Glomerular visceral epithelial cell (primary cell): ENCODE measurements around the gene NOS1AP.

Source experiments
- DNase-seq: peaks from one replicate; pipeline ENCODE4 v3.0.0-alpha.2; 2016; ENCODE audit errors: extremely low spot score

NOS1AP gene

DNA sequence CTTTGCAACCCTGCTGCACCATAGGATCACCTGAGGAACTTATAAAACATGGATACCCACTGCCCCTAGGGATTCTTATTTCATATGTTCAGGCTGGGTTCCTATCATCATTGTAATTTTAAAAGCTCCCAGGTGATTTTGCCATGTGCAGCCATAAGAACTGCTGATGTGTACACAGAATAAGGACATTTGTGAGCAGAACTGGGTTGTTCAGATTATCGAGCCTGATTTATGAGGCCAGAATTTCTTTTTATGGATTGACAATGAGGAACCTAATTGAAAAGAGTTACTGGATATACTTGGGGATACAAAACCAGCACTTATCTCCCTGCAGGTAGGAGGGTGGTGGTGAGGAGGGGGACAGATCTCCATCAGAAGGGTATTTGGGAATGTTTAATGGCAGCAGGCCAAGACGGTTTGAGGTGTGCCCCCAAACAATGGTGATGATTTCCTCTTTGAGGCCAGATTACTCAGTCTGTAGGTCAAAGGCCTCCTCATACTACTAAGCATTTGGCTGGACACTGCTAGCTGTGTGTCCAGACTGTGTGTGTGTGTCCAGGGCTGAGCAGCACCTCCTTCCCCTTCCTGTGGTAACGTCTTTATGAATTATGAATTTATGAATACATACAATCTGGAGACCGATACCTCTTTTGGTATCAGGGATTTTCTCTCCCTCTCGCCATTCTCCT, 18.9 kb downstream of the NOS1AP start:
- no peak for DNase-seq

DNA sequence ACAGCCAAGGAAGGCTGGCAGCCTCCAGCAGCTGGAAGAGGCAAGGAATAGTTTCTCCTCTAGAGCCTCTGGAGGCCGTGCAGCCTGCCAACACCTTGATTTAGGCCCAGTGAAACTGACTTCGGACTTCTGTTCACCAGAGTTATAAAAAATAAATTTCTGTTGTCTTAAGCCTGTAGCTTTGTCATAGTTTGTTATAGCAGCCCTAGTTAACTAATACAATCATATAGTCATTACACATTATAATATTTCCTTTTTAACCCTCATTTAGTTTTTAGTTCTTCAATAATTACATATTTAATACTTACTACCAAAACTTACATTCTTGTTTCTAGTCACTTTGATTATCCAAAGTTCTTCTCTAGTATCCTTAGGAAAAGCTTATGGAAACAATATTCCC, 20.3 kb downstream of the NOS1AP start:
- DNase-seq, result no peak

DNA sequence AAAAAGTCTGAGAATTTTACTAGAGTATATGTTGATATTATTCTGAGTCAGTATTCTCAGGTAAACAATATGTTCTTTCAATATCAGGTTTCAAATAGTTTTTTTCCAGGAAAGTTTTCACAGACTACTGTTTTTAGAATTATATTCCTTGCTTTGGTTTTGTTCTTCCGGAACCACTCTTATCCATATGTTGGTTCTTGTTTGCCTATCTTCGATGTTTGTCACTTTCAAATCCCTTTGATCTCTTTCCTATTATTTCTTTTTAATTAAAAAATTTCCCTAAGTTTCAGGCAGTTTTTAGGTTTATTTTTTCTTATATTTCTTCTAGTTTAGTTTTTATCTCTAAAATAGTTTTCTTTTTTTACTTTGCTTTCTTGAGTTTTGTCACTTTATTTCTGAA, 20.9 kb downstream of the NOS1AP start:
- no peak for DNase-seq

DNA sequence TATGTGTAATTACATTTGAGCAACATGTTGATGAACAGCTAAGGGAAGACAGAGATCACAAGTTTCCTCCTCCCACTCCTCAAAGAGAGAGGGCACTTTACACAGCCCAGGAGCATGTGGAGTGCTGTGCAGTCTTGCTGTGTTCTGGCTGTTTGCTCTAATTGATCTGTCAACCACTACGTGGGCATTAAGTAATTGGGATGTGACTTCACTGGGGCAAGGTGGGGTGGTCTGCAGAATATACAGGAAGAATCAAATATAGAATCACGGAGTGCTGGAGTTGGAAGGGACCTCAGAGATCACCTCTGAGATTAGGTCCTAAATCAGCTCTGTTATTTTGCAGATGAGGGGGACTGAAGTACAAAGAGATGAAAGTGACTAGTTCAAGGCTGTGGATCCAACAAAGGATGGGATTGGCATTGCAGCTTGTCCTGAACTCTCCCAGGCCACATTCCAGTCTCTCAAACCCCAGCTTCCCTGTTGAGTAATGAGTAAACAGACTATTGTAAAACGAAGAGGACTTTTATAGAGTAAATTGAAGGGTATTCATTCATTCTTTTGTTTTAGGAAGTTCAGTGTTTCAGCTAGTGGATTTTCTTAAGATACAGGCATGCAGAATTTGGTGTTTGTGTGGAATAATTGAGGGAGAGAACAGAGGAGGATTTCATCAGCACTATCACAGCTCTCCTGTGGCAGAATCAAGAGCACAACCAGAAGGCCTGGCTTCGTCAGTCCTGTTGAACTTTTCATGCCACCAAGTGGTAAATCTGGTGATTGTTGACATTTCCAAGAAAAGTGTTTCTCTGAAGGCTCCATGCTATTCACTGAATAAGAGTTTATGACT, 22.4 kb downstream of the NOS1AP start:
- no peak for DNase-seq

DNA sequence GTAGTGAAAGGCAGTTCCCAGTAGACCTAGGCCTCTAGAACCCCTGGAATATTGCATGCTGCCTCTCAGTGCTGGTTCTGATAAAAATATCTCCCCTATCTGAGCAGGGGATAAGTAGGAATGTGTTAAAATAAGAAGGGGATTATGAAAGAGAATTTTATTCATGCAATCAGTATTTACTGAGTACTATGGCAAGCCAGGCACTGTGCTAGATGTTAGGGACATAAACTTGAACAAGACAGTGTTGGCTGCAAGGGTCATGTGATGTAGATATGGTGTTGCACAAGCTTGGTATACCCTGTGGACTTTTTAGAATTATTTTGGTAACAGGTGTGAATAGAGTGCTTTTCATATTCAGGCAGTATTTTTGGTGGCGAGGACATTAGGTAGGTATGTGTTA, 23.6 kb downstream of the NOS1AP start:
- DNase-seq, result no peak

DNA sequence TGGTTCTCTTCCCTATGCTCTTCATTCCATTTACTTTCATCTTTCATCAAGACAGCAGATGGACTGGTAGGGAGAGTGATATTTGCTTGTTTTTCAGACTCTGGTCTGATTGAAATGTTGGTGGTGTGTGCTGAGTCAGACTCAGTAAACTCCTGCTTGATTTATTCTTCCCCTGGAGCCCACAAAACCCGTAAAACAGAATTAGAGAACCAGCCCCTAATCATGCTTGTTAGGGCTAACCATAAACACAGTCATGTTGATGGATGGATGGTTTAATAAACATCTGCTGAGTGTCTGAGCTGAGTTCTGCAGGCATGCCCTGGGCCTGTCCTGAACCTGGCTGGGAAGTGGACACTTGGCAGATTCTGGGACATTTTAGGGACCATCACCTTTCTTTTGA, 24.8 kb downstream of the NOS1AP start:
- no peak for DNase-seq

DNA sequence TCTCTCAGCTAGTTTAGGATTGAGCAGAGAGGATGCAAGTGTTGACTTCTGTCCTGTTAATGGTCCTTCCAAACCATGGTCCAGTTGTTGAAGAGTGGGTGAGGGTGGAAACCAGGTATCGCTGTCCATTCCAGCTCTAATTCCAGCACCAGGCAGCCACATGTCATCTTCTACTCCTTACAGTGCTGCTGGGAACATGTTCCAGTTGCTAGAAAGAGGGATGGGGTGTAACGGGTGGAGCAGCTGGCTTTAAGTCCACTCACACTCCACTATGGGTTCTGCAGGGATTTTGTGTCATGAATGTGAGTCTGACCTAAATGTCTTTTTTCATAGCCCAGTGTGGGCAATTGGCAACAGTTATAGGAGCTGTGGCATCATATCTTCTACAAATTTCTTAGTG, 25.2 kb downstream of the NOS1AP start:
- no peak for DNase-seq

DNA sequence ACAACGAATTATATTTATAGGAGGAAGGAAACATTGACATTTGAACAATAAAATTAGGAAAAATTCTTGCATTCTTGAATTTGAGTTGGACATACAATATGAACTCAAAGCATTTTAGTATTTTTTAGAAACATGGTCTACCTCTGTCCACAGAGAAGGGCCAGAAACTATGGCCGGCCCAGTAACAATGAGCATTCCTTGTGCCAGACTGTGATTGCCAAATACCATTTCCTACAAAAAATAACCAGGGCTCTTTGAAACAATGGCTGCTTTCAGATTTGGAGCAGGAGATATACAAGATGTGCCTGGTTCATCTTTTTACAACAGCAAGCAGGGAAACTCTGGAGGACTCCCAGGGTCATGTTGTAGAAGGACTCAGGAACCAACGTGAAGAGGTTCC, 38.4 kb downstream of the NOS1AP start:
- no peak for DNase-seq

DNA sequence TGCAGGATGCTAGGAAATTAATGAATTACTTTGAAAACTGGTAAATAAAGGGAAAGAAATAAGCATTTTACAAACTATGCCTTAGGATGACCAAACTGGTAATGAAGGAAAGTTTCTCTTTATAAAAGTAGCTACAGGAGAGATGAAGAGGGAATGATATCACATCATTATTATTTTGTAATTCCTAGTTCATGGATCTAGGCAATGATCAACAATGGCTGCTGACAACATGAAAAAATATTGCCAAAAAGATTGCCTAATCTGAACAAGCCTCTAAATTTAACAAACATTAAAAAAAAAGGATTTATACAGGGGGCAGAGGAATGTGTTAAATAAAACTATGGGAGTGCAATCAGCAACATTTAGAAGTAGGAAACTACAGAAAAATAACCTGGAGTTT, 38.9 kb downstream of the NOS1AP start:
- no peak for DNase-seq

DNA sequence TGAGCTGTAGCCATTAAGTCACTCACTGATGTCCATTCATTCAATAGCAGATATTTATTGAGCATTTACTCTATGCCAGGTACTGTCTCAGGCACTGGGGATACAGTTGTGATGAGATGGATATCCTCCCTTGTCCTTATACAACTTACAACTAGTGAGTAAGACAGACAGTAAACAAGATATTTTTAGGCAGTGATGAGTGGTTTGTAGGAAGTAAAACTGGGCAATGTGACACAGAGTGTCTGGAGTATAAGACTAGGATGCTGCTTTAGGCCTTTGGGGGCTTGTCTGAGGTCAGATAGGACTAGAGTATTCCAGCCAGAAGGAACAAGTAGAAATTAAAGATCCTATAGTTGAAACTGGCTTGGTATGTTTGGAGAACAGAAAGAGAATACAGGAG, 41.4 kb downstream of the NOS1AP start:
- no peak for DNase-seq

DNA sequence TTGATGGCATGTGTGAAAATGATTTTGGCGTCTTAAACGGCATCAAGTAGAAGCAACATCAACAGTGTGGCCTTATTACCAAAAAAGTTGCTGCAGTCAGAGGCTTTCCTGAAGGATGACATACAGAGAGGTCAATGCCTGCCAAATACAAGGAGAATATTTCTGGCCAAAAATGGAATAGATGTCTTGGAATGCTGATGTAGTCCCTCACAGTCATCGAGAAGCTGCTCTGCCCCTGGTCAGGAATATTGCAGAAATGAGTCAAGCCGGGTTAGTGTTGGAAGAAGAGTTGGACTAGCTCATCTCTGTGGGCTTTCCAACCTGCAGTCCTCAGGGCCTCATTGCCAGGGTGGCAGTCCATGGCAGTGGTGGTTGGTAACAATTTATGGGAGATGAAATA, 42.1 kb downstream of the NOS1AP start:
- DNase-seq, result no peak

DNA sequence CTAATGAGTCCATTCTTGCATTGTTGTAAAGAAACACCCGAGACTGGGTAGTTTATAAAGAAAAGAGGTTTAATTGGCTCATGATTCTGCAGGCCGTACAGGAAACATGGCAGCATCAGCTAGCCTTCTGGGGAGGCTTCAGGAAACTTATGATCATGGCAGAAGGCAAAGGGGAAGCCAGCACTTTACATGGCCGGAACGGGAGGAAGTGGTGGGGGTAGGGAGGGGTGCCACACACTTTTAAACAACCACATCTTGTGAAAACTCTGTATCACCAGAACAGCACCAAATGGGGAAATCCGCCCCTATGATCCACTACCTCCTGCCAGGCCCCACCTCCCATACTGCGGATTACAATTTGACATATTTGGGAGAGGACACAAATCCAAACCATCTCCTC, 43.9 kb downstream of the NOS1AP start:
- DNase-seq, result no peak

DNA sequence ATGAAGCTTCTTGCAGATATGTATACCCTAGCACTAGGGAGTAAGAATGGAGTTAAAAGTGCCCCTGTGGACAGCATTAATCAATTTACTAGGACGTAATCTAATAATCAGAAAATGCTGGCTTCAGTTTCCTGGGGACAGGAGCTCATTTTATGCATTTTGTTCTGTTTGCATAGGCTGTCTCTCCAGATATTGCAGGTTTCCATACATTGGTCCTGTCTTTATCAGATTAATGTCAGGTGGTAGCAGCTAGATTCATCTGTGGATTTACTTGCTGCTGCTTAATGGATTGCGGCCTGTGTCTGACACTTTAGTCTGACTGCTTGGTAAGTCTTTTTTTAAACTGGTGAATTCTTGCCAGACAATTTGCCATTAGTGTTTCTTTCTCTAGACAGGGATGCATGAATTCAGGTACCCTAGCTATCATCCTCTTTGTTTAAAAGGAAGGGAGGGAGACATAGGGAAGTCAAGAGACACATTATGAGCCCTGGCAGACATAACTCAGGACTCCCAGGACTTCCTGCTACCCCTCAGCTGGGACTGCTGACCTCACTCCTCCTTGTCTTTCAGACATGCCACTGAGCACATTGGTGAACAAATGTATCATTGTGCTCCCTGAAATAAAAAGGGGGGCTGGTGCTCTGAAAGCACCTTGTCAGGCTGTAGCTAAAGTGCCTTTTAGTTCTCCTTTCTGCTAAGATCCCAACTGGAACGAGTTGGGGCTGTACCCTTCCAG, 47.7 kb downstream of the NOS1AP start:
- DNase-seq, result no peak

DNA sequence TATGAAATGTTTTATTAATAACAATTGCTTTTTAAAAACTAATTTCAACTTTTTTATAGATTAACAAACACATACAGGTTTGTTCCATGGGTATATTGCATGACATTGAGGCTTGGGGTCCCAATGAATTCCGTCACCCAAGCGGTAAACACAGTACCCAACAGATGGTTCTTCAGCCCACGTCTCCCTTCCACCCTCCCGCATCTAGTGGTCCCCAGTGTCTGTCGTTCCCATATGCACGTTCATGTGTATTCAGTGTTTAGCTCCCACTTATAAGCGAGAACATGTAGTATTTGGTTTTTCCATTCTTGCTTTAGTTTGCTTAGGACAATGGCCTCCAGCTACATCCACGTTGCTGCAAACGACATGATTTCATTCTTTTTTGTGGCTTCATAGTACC, 48.6 kb downstream of the NOS1AP start:
- DNase-seq, result no peak

DNA sequence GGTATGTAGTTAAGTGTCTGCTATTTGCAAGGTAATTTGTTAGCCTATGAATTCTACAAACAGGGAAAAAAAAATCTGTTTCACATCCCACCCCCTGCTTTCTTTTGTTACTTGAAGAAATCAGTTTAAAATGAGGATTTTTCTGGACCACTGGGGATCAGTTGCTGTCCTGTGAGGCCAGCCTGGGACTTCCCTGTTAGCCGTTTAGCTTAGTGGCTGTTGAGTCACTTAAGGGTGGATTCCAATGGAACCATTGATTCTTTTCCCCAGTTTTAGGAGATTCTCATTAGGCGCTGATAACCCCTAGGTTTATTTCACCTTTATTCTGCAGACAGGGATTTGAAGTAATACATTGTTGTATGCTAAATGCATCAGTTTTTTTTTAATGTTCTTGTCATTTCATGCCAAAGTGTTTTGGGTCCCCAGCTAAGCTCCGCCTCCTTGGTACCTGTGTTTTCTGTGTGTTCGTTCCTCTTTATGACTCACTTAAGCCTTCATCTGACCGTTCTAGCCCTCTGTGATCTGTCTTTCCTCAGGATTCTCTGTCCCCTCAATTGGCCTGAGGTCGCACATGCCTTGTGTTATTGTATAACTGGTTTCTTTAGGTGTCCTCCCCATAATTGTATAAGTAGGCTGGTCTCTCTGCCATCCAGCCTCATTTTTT, 59.3 kb downstream of the NOS1AP start:
- DNase-seq, result no peak

DNA sequence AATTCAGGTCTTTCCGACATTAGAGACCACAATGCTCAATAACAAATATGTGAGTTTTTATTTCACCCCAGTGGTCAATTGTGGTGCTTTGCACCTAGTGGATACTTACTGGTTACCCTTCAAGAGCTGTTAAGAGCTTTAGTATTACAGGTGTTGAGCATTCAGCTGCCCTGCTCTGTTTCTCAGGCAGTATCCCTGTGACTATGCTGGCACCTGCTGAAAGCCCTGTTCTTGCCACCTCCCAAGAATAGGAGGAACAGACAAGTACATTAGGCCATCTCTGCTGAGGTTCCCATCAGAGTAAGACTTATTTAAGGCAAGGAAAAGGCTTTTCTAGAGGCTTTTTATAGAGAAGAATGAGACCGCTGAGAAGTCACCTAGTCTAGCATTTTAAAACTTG, 60.8 kb downstream of the NOS1AP start:
- no peak for DNase-seq

DNA sequence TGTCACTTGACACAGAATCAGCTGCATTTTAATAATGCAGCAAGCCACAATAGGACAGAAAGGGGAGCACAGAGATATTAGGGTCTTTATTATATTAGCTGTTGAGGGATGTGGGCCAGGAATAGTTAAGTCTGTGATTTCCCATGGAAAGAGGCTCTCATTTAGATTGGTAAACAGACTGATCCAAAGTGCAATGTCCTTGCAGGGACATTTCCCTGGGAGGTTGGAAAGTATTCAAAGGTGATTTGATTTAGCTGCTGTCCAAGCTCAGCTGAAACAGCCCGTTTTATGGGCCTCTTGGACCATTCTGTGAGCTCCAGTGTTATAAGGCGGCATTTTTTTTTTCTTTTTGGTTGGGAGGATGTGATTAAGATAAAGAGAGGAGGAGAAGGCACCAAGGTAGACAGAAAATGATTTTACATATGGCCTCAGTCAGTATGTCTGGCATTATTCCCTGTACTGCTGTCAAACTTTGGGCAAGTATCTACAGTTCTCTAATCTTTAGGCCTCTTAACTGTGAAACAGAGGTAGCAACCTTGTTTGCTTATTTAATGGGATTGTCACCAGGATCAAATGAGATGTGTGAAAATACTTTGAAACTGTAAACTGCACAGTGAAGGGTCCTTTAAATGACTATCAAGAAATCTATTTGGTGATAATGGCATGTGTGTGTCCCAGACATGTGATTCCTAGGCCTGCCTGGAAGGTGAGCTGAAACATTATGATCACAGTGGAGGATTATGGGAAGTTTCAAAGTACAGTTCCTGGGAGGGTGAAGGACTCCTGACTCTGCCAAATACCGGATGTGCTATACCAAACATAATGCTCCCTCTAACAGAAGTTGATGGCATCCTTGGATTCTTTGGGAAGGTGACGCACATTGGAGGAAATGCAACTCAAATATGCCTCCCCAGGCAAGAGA, 62.2 kb downstream of the NOS1AP start:
- DNase-seq, result no peak

DNA sequence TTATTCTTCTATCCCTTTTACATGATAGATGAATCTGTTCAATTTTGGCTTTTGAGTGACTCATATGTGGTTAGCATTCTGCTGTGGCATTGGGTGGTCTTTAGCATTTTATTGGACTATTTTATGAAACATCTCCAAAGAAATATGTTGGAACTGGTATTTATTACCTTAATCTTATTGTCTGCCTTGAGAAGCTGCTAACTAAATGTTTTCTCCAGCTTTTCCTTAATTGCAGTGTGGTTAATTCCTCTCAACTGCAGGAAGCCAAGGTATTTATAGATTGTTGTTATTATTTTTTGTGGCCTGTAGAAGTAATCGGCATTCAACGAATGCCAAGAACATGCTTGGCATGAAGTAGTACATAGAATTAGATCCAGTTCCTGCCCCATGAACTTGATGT, 64.1 kb downstream of the NOS1AP start:
- DNase-seq, result no peak

DNA sequence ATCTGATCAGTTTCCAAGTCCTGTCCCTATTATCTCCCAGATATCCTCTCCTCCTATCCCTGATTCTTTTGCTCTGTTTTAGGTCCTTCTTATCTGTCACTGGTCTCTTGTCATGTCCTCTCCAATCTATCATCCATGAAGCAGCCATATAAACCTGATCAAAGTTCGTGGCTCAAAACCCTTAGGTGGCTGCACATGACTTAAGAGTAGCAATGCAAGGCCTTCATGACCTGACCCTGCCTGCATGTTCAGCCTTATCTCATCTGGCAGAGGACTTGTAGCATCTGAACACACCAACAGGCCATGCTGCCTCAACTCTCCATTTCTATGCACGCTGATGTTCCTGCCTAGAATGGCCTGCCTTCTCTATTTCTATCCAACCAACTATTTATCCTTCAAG, 65.2 kb downstream of the NOS1AP start:
- no peak for DNase-seq

DNA sequence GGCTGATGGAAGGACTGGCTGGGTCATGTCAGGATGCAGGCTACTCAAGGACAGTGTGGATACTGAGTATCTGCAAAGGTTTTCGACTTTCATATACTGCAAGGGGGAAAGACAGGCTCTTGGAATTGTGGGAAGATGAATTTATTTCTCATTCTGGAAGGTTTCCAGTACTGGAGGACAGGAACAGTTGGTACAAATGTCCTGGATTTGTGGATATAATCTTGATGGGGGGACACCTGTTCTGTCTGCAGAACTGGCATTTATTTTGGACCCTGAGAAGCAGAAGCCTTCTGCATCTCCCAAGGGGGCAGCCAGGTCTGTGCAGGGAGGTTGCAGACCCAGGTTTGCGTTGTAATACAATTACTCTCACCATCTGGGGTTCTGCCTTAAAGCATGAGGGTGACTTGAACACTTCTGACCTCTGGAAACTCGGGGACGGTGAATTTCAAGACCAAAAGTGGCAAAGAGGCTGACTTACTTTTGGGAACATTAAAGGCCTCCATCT, 65.8 kb downstream of the NOS1AP start:
- no peak for DNase-seq

DNA sequence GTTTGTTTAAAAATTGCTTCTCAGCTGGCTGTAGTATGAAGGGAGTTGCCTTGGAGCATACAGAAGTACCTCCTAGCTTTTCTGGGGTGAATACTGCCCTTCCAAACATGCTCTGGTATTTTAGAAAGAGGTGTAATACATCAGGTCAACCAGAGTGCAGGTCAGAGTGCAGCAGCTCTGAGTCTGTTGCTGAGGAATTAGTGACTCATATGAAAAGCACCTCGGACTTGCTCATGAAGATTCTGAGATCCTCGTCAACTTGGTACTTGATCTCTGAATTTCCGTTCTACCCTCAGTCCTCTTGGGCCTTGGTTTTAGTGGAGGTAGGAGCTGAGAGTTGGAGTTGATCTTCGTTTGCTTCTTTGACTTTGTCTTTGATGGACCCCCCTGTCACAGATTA, 67.3 kb downstream of the NOS1AP start:
- peak; percentile 51 for DNase-seq
